Parathyroid adenoma (tissue), 2 donors: ENCODE measurements around the gene NAXD.

Source experiments
- H2AFZ ChIP-seq: fragments of 300-600 bp; sonication (generic); one replicate; pipeline ENCODE4 v1.7.0; 2017; ENCODE audit warnings: antibody characterized with exemption, mild to moderate bottlenecking
- H3K27ac ChIP-seq: fragments of 300-600 bp; sonication (generic); one replicate; pipeline ENCODE4 v1.7.0; 2017
- H3K27me3 ChIP-seq: fragments of 300-600 bp; sonication (generic); one replicate; pipeline ENCODE4 v1.7.0; 2017; ENCODE audit warnings: low read length; ENCODE audit not compliant: control insufficient read depth, insufficient read depth
- H3K36me3 ChIP-seq: fragments of 300-600 bp; sonication (generic); one replicate; pipeline ENCODE4 v1.7.0; 2017; ENCODE audit warnings: low read length; ENCODE audit not compliant: control insufficient read depth, insufficient read depth
- H3K4me1 ChIP-seq: fragments of 300-600 bp; sonication (generic); one replicate; pipeline ENCODE4 v1.7.0; 2017; ENCODE audit warnings: control low read depth
- H3K4me2 ChIP-seq: fragments of 300-600 bp; sonication (generic); one replicate; pipeline ENCODE4 v1.7.0; 2017; ENCODE audit warnings: low read length
- H3K4me3 ChIP-seq: fragments of 300-600 bp; sonication (generic); one replicate; pipeline ENCODE4 v1.7.0; 2017; ENCODE audit warnings: low read depth, low read length
- H3K79me2 ChIP-seq: fragments of 300-600 bp; sonication (generic); one replicate; pipeline ENCODE4 v1.7.0; 2017; ENCODE audit warnings: control low read depth
- H3K9ac ChIP-seq: fragments of 300-600 bp; sonication (generic); one replicate; pipeline ENCODE4 v1.7.0; 2017; ENCODE audit warnings: mild to moderate bottlenecking
- H3K9me3 ChIP-seq: fragments of 300-600 bp; sonication (generic); one replicate; pipeline ENCODE4 v1.7.0; 2017; ENCODE audit warnings: low read length; ENCODE audit not compliant: control insufficient read depth
- CTCF ChIP-seq: fragments of 300-600 bp; sonication (generic); IDR thresholded peaks from one replicate; pipeline ENCODE4 v1.7.0; 2017; ENCODE audit warnings: antibody characterized with exemption, mild to moderate bottlenecking
- donor health status: primary hyperparathyroidism.

NAXD gene

GRCh38 chr13:110582421-110582954 is 32.9 kb upstream of the NAXD start:
- no peak overlapping the region for H3K9ac ChIP-seq
- H3K27ac ChIP-seq = no peak overlapping the region
- no peak overlapping the region for H2AFZ ChIP-seq
- no peak overlapping the region for H3K4me3 ChIP-seq
- H3K36me3 ChIP-seq = no peaks in the 10 kb centered on the region
- no peak overlapping the region for H3K4me2 ChIP-seq
- H3K27me3 ChIP-seq = no peaks in the 10 kb centered on the region
- no peaks in the 10 kb centered on the region for H3K79me2 ChIP-seq
- H3K4me1 ChIP-seq = no peaks in the 10 kb centered on the region
- TF ChIP-seq CTCF = no peak
- H3K9me3 ChIP-seq = no peaks in the 10 kb centered on the region

GRCh38 chr13:110583178-110583865 is 32.0 kb upstream of the NAXD start:
- Histone ChIP-seq H3K27ac (no peak overlapping the region), H3K9ac (no peak overlapping the region), H3K27me3 (no peaks in the 10 kb centered on the region), H3K36me3 (no peaks in the 10 kb centered on the region), H3K4me3 (no peak overlapping the region), H2AFZ (no peak overlapping the region), H3K4me2 (no peak overlapping the region), H3K4me1 (no peaks in the 10 kb centered on the region), H3K9me3 (no peaks in the 10 kb centered on the region), H3K79me2 (no peaks in the 10 kb centered on the region)
- no peak for TF ChIP-seq CTCF

- no peaks in the 10 kb centered on the region for H3K4me1 ChIP-seq
- H3K4me2 ChIP-seq = no peak overlapping the region
- H3K4me3 ChIP-seq = no peak overlapping the region
- no peak overlapping the region for H3K27ac ChIP-seq
- no peak overlapping the region for H2AFZ ChIP-seq
- H3K79me2 ChIP-seq = no peaks in the 10 kb centered on the region
- H3K9me3 ChIP-seq = no peaks in the 10 kb centered on the region
- H3K36me3 ChIP-seq = no peaks in the 10 kb centered on the region
- TF ChIP-seq CTCF = no peak
- H3K27me3 ChIP-seq = no peaks in the 10 kb centered on the region
- H3K9ac ChIP-seq = no peak overlapping the region
Measured at GRCh38 chr13:110589793-110590390, 25.5 kb upstream of the NAXD start.

GRCh38 chr13:110590577-110590976 is 24.8 kb upstream of the NAXD start:
- Histone ChIP-seq H3K4me3 (no peak overlapping the region), H3K79me2 (no peaks in the 10 kb centered on the region), H3K9me3 (no peaks in the 10 kb centered on the region), H3K27me3 (no peaks in the 10 kb centered on the region), H3K36me3 (no peaks in the 10 kb centered on the region), H3K9ac (no peak overlapping the region), H3K4me1 (no peaks in the 10 kb centered on the region), H3K27ac (no peak overlapping the region), H2AFZ (no peak overlapping the region), H3K4me2 (no peak overlapping the region)
- TF ChIP-seq CTCF = no peak
